GM13977 (cell line): ENCODE measurements around the gene ONECUT2.
"Not testable (repeated sequence)": the region's sequence is repeated elsewhere in the genome, so short reads cannot be mapped to it uniquely, and the experiment has no call there.

Experiments used
- DNase-seq: peaks from one replicate; pipeline ENCODE4 v3.0.0; 2012; ENCODE audit warnings: low spot score
- in situ Hi-C: fragments of 300-500 bp; cut with MboI; formaldehyde crosslinking; loops from one replicate; pipeline ENCODE4 v1.12.0; 2022; ENCODE audit warnings: low sequenced_read_pairs, low pct_unique_long_range_greater_than_20kb, mixed read lengths, inconsistent platforms; ENCODE audit not compliant: unreplicated experiment
- TF ChIP-seq, protein P1 (sequence below): IDR thresholded peaks from 2 replicates; pipeline ENCODE4 v1.5.1; 2012; ENCODE audit warnings: mild to moderate bottlenecking, control low read depth; ENCODE audit not compliant: insufficient read depth; ENCODE audit errors: extremely low read depth, missing control alignments

The ONECUT2 gene

DNA sequence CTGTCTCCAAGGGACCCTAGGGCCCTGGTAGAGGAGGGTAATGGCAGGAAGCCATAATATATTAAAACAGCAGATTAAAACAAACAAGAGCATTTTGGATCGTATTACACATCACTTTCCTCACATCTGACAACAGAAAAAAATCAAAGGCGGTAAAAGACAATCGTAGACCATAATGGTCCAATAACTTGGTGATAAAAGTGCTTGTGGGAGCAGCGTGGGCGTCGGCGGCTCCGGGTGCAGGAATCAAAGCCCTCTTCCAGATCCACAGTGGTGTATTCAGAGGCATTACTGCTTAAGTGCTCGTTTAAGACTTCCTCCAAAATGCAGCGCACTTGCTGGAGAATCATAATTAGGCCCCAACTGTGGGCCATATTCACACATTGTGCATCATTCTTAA is 83.4 kb downstream of the ONECUT2 start:
- in situ Hi-C loops: no loop called here
- TF ChIP-seq, protein P1, sequence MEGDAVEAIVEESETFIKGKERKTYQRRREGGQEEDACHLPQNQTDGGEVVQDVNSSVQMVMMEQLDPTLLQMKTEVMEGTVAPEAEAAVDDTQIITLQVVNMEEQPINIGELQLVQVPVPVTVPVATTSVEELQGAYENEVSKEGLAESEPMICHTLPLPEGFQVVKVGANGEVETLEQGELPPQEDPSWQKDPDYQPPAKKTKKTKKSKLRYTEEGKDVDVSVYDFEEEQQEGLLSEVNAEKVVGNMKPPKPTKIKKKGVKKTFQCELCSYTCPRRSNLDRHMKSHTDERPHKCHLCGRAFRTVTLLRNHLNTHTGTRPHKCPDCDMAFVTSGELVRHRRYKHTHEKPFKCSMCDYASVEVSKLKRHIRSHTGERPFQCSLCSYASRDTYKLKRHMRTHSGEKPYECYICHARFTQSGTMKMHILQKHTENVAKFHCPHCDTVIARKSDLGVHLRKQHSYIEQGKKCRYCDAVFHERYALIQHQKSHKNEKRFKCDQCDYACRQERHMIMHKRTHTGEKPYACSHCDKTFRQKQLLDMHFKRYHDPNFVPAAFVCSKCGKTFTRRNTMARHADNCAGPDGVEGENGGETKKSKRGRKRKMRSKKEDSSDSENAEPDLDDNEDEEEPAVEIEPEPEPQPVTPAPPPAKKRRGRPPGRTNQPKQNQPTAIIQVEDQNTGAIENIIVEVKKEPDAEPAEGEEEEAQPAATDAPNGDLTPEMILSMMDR: no peak
- no peak for DNase-seq

DNA sequence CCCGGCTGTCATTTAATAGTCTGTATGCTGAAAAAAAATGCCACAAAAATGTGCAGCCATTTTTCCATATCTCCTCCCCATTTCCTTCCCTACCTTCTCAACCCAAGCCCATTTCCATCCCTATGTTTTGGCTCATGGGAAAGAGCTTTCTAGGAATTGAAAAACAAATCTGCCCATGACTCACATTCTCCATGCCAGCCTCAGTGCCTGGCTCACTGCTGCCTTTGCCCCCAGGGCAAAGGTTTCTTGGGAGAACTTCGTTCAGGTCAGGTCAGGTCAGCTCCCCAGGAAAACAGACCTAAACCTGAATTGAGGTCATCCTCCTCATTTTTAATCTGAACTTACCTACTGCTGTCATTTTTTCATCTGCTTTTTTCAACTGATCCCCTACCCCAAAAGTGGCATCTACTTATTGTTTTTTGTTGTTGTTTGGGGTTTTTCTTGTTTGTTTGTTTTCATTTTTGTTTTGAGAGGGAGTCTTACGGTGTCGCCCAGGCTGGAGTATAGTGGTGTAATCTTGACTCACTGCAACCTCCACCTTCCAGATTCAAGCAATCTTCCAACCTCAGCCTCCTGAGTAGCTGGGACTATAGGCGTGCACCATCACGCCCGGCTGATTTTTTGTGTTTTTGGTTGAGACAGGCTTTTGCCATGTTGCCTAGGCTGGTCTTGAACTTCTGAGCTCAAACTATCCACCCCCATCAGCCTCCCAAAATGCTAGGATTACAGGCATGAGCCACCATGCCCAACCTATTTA is 84.7 kb downstream of the ONECUT2 start:
- no peak for DNase-seq
- TF ChIP-seq, protein P1: no peak
- in situ Hi-C loops: no loop called here

DNA sequence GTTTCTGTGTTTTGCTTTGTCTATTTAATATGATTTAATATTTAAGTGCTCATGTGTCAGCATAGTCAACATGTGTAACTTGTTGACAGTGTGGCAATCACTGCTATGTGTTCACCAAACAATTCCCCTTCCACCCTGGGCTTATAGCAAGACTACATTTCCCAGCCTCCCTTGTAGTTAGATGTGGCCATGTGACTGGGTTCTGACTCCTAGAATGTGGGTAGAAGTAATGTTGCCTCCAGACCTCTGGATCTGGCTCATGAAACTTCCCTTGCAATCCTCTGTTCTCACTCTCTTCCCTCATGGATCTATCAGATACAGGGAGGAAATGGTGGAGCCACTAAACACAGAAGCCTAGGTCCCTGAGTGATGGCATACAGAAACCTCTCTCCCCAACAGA is 87.2 kb downstream of the ONECUT2 start:
- DNase-seq: not testable (repeated sequence)

DNA sequence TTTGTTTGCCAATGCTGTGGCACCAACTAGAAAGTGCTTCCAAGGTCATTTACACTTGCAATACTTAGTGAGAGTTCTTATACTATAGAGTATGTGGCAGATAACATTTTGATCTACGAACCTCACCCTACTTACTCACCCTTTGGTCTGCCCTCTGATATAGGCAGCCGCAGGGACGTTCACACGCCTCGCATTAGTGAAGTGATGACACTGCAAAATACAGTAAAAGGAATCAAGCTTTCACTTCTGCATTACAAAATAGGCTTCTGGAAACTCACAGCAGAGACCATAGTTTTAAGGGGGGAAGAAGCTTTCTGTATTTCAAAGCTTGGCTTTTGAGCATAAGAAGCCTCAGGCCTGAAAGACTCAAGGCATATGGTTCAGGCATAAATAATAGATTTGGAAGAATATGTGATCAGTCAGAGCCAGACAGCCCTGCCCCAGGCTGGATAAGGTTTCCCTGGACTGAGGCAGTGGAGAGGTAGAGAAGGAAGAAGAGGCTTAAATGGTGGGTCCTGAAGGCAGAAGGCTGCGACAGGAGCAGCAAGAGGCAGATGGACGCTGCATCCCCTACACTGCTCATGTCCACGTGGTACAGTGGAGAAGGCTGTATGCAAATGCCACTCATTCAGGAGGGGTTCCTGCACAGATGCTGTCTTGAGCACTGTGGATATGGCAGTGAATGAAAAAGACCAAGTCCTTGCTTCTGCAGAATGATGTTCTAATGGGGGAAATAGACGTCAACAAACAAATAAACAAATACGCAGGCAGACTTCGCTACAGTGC is 88.2 kb downstream of the ONECUT2 start:
- in situ Hi-C loops: no loop called here
- TF ChIP-seq, protein P1: no peak
- peak; percentile 22 for DNase-seq

More for the DNA sequence above, 87.2 kb downstream of the ONECUT2 start:
- in situ Hi-C loops: not testable (repeated sequence)

DNA sequence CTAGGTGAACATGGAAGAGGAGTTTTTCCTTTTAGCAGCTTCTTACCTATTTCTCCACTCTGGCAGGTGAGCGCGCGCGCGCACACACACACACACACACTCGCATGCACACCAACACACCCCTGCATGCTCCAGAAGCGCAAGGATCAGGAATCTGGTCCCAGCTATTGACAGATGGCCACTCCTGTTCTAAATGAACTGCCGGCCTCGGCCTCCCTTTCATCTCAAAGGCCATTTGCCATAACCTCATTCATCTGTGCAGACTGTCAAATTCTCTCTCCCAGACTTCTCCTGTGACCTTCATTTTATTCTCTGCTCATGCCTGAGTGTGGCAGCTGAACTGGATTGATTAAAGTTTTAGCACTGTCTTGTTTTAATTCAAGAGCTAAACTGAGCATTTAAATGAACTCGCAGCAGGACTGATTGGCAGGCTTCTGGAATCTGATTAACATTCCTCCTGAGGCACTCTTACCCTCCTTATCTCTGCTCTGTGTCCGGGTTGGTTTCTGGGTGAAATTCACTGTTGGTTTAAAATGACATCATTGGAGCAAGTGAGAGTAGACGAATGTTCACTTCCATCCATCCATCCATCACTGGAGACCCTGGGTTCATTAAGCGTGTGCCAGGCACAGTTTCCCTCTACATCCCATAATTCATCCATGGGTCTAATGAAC is 92.5 kb downstream of the ONECUT2 start:
- in situ Hi-C loops: no loop called here
- TF ChIP-seq, protein P1: no peak
- no peak for DNase-seq

DNA sequence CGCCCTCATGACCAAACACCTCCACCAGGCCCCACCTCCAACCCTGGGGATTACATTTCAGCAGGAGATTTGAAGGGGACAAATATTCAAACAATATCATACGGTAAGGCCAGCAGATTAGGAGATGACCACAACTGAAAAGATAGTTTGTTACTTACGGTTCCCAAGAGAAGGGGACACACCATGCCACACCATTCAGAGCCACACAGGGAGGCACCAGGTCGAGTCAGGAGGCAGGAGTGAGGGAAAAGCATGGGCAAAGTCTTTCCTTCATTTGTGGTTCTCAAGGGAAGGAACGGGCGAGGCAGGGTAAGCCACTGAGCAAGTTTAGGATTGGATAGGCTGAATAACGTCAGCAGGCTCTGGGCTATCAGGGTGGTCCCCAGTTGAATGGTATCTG is 94.0 kb downstream of the ONECUT2 start:
- no peak for DNase-seq
- TF ChIP-seq, protein P1: no peak
- in situ Hi-C loops: no loop called here
